ENCODE data around the gene IAH1. TPM values are rescaled to one million over a fixed set of nuclear protein-coding genes. Genes with fewer than 3 reads are reported as not detected.

The IAH1 gene
- polyA plus RNA-seq, 4 donors: 35.0 to 79.2 (median 54.6) TPM

DNA sequence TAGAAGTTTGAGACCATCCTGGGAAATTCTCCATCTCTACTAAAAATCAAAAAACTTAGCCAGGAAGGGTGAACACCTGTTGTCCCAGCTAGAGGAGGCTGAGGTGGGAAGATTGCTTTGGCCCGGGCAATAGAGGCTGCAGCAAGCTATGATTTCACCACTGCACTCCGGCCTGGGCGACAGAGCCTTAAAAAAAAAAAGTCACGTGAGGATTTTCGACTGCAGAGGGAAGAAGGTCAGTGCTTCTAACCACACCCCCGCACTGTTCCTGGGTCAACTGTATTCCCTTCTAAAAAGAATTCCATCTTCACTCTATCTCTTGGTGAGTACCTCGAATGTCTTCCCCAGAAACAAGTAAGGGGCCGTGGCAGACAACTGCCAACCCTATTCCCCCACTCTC lies 49.9 kb downstream of the IAH1 start:
- Histone ChIP-seq H3K27me3 (ENCODE audit: control insufficient read depth in 3 of 3, insufficient read depth in 3 of 3, low read length in 3 of 3) (no peaks in the 10 kb centered on the region), H3K4me1 (ENCODE audit: control insufficient read depth in 3 of 3, insufficient read depth in 2 of 3, low read depth in 1 of 3, low read length in 2 of 3) (no peaks in the 10 kb centered on the region), H3K4me3 (ENCODE audit: low read depth in 1 of 3, low read length in 3 of 3) (no peak overlapping the region), H3K27ac (ENCODE audit: low read depth in 1 of 3, low read length in 2 of 3) (no peak overlapping the region), H3K36me3 (ENCODE audit: control insufficient read depth in 3 of 3, insufficient read depth in 2 of 3, low read depth in 1 of 3, low read length in 3 of 3) (peaks cover 6 to 29% (median 16%) of the 10 kb centered on the region in 3 donors), H3K9me3 (ENCODE audit: control insufficient read depth in 2 of 2, insufficient read depth in 1 of 2, low read depth in 1 of 2, low read length in 1 of 2) (no peaks in the 10 kb centered on the region)
- WGBS, 3 donors: 95 to 96% (median 95%) methylated on average over 8 of the region's 8 CpGs
- FAIRE-seq (no peak), DNase-seq (no peak)

DNA sequence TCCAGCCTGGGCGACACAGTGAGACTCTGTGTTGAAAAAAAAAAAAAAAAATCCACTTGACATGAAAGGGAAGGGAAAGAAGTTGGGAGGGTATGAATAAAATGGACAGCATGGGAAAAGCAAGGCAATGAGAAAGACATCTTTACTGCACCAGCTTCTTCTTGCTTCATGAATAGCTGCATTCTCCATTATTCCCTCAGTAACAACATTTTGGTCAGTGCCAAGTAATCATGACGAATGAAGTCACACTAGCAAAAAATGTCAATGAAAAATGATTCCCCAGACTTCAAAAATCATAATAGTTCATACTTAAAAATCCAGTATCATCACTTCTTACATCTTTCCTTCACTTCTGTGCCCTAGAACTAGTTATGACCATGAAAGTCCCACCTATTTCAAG lies 50.9 kb downstream of the IAH1 start:
- H3K27ac ChIP-seq (ENCODE audit: low read depth in 1 of 3, low read length in 2 of 3): no peak overlapping the region
- no peaks in the 10 kb centered on the region for H3K9me3 ChIP-seq (ENCODE audit: control insufficient read depth in 2 of 2, insufficient read depth in 1 of 2, low read depth in 1 of 2, low read length in 1 of 2)
- peaks cover 9 to 33% (median 12%) of the 10 kb centered on the region in 3 donors for H3K36me3 ChIP-seq (ENCODE audit: control insufficient read depth in 3 of 3, insufficient read depth in 2 of 3, low read depth in 1 of 3, low read length in 3 of 3)
- no peak overlapping the region for H3K4me3 ChIP-seq (ENCODE audit: low read depth in 1 of 3, low read length in 3 of 3)
- DNase-seq (no peak), FAIRE-seq (no peak)
- WGBS, 3 donors: 91 to 93% (median 92%) methylated on average over 2 of the region's 2 CpGs
- no peaks in the 10 kb centered on the region for H3K4me1 ChIP-seq (ENCODE audit: control insufficient read depth in 3 of 3, insufficient read depth in 2 of 3, low read depth in 1 of 3, low read length in 2 of 3)
- no peaks in the 10 kb centered on the region for H3K27me3 ChIP-seq (ENCODE audit: control insufficient read depth in 3 of 3, insufficient read depth in 3 of 3, low read length in 3 of 3)

DNA sequence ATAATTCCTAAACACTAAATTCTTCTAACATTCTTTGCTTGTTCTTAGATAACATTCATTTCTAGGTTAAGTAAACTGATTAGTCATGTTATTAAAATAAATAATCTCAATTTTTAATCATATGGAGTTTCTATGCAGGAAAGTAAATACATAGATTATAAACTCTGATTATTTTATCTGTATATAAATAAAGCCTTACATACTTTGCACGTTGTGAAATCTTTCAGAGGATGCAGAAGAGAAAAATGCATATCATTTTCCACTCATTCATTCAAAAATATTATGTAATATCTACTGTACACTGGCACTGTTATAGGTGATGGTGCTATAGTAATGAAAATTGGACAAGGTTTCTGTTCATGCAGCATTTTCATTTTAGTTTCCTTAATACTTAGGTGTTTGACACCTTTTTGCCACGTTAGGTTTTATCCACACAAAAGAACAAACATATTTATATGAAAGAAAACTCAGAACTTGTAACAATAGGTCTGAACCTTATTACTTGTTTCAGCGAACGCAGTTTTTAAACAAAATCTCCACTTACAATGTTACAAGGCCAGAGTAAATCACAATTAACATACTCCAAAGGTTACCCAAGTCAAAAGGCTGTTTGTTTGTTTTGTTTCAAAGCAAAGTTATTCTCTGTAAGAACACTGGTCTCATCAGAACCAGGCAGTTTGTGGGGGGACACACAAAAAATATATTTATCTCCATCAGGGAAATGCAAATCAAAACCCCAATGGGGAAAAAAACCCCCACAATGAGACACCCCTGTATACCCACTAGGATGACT lies 53.8 kb downstream of the IAH1 start:
- no peak overlapping the region for H3K4me3 ChIP-seq (ENCODE audit: low read depth in 1 of 3, low read length in 3 of 3)
- H3K36me3 ChIP-seq (ENCODE audit: control insufficient read depth in 3 of 3, insufficient read depth in 2 of 3, low read depth in 1 of 3, low read length in 3 of 3): peaks cover 2 to 42% (median 9%) of the 10 kb centered on the region in 3 donors
- no peaks in the 10 kb centered on the region for H3K4me1 ChIP-seq (ENCODE audit: control insufficient read depth in 3 of 3, insufficient read depth in 2 of 3, low read depth in 1 of 3, low read length in 2 of 3)
- no peak for DNase-seq
- 51 to 68% (median 58%) methylated on average over 4 of the region's 4 CpGs for WGBS, 3 donors
- no peak overlapping the region for H3K27ac ChIP-seq (ENCODE audit: low read depth in 1 of 3, low read length in 2 of 3)
- H3K27me3 ChIP-seq (ENCODE audit: control insufficient read depth in 3 of 3, insufficient read depth in 3 of 3, low read length in 3 of 3): no peaks in the 10 kb centered on the region
- no peaks in the 10 kb centered on the region for H3K9me3 ChIP-seq (ENCODE audit: control insufficient read depth in 2 of 2, insufficient read depth in 1 of 2, low read depth in 1 of 2, low read length in 1 of 2)
- peak; percentile 10 for FAIRE-seq

DNA sequence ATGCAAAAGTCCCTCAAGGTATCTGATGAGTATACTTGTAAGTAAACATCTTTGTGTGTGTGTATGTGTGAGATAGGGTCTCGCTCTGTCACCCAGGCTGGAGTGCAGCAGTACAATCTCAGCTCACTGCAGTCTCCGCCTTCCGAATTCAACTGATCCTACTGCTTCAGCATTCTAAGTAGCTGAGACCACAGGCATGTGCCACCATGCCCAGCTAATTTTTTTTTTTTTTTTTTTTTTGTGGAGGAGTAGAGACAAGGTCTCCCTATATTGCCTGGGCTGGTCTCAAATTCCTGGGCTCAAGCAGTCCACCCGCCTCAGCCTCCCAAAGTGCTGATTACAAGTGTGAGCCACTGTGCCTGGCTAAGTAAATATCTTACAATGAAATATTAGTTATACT lies 58.1 kb downstream of the IAH1 start:
- Histone ChIP-seq H3K36me3 (ENCODE audit: control insufficient read depth in 3 of 3, insufficient read depth in 2 of 3, low read depth in 1 of 3, low read length in 3 of 3) (peaks cover 2 to 33% (median 6%) of the 10 kb centered on the region in 3 donors), H3K27me3 (ENCODE audit: control insufficient read depth in 3 of 3, insufficient read depth in 3 of 3, low read length in 3 of 3) (no peaks in the 10 kb centered on the region), H3K4me1 (ENCODE audit: control insufficient read depth in 3 of 3, insufficient read depth in 2 of 3, low read depth in 1 of 3, low read length in 2 of 3) (peaks cover 1 to 3% (median 2%) of the 10 kb centered on the region in 3 donors), H3K9me3 (ENCODE audit: control insufficient read depth in 2 of 2, insufficient read depth in 1 of 2, low read depth in 1 of 2, low read length in 1 of 2) (no peaks in the 10 kb centered on the region), H3K27ac (ENCODE audit: low read depth in 1 of 3, low read length in 2 of 3) (no peak overlapping the region), H3K4me3 (ENCODE audit: low read depth in 1 of 3, low read length in 3 of 3) (no peak overlapping the region)
- FAIRE-seq: no peak
- WGBS, 3 donors: 93 to 99% (median 99%) methylated on average over 4 of the region's 4 CpGs
- no peak for DNase-seq

DNA sequence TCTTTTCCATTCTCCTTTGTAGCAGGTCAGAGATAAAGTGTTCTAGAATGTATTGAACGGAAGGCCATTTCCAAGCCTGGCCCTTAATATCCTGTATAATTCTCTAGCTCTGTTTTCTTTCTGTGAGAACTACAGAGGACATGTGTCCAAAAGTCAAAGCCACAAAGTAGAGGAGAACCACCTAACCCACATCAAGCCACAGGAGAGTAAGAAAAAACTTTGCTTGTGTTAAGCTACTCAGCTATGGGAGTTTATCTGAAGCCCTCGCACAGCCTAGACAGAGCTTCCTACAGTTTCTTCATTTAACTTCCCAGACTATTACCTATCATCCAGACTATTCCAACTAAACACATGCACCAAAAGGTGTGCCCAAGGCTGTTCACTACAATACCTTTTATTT lies 59.3 kb downstream of the IAH1 start:
- Histone ChIP-seq H3K27ac (ENCODE audit: low read depth in 1 of 3, low read length in 2 of 3) (no peak overlapping the region), H3K36me3 (ENCODE audit: control insufficient read depth in 3 of 3, insufficient read depth in 2 of 3, low read depth in 1 of 3, low read length in 3 of 3) (peaks cover 2 to 33% (median 6%) of the 10 kb centered on the region in 3 donors), H3K27me3 (ENCODE audit: control insufficient read depth in 3 of 3, insufficient read depth in 3 of 3, low read length in 3 of 3) (no peaks in the 10 kb centered on the region), H3K9me3 (ENCODE audit: control insufficient read depth in 2 of 2, insufficient read depth in 1 of 2, low read depth in 1 of 2, low read length in 1 of 2) (no peaks in the 10 kb centered on the region), H3K4me1 (ENCODE audit: control insufficient read depth in 3 of 3, insufficient read depth in 2 of 3, low read depth in 1 of 3, low read length in 2 of 3) (peaks cover 1 to 3% (median 2%) of the 10 kb centered on the region in 3 donors), H3K4me3 (ENCODE audit: low read depth in 1 of 3, low read length in 3 of 3) (no peak overlapping the region)
- 91 to 97% (median 94%) methylated on average over 2 of the region's 2 CpGs for WGBS, 3 donors
- FAIRE-seq: no peak
- DNase-seq: no peak

DNA sequence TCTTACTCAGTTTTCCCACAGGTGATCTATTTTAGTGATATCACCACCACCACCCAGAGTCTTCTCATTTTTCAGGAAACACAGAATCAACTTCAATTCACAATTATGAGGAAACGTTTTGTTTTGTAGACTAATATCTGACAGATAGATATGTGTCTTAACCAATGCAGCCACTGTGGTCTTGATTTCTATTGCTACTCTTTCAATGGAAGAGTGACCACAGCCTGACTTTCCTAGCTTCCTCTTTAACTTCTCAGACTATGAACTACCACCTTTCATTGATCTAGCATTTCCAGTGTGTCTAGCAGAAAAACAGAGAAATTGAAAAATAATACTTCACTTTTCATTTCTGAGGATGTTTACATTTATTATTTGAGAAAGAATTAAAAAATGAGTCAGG lies 60.8 kb downstream of the IAH1 start:
- no peaks in the 10 kb centered on the region for H3K9me3 ChIP-seq (ENCODE audit: control insufficient read depth in 2 of 2, insufficient read depth in 1 of 2, low read depth in 1 of 2, low read length in 1 of 2)
- H3K4me1 ChIP-seq (ENCODE audit: control insufficient read depth in 3 of 3, insufficient read depth in 2 of 3, low read depth in 1 of 3, low read length in 2 of 3): peaks cover 1 to 3% (median 2%) of the 10 kb centered on the region in 3 donors
- no peak for DNase-seq
- FAIRE-seq: no peak
- no peaks in the 10 kb centered on the region for H3K27me3 ChIP-seq (ENCODE audit: control insufficient read depth in 3 of 3, insufficient read depth in 3 of 3, low read length in 3 of 3)
- H3K27ac ChIP-seq (ENCODE audit: low read depth in 1 of 3, low read length in 2 of 3): no peak overlapping the region
- no peak overlapping the region for H3K4me3 ChIP-seq (ENCODE audit: low read depth in 1 of 3, low read length in 3 of 3)
- 43 to 52% (median 47%) methylated on average over 1 of the region's 1 CpG for WGBS, 3 donors
- peaks cover 2 to 25% (median 3%) of the 10 kb centered on the region in 3 donors for H3K36me3 ChIP-seq (ENCODE audit: control insufficient read depth in 3 of 3, insufficient read depth in 2 of 3, low read depth in 1 of 3, low read length in 3 of 3)

DNA sequence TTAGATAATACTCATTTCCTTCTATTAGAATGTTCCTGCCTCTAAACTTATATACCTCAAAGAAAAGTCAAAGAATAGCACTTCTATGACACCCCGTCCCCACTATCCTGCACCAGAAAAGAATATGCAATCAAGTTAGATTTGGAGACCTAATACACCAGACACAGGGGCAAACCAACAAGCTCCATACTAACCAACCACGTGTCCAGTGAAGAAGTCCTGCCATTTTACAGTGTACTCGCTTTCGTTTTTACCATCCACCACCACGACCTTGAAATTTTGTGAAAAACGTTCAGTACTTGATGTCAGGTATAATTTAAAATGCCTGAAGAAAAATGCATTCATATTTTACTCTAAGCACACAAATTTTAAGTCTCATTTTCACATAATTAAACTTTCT lies 62.2 kb downstream of the IAH1 start:
- H3K9me3 ChIP-seq (ENCODE audit: control insufficient read depth in 2 of 2, insufficient read depth in 1 of 2, low read depth in 1 of 2, low read length in 1 of 2): no peaks in the 10 kb centered on the region
- H3K36me3 ChIP-seq (ENCODE audit: control insufficient read depth in 3 of 3, insufficient read depth in 2 of 3, low read depth in 1 of 3, low read length in 3 of 3): peaks cover 2 to 21% (median 7%) of the 10 kb centered on the region in 3 donors
- DNase-seq (peak in 1 of 2 donors; percentile 48), FAIRE-seq (no peak)
- no peak overlapping the region for H3K4me3 ChIP-seq (ENCODE audit: low read depth in 1 of 3, low read length in 3 of 3)
- WGBS, 3 donors: 46 to 80% (median 62%) methylated on average over 6 of the region's 6 CpGs
- H3K27ac ChIP-seq (ENCODE audit: low read depth in 1 of 3, low read length in 2 of 3): peak overlapping the region in 1 of 3 donors; percentile 20
- H3K27me3 ChIP-seq (ENCODE audit: control insufficient read depth in 3 of 3, insufficient read depth in 3 of 3, low read length in 3 of 3): no peaks in the 10 kb centered on the region
- H3K4me1 ChIP-seq (ENCODE audit: control insufficient read depth in 3 of 3, insufficient read depth in 2 of 3, low read depth in 1 of 3, low read length in 2 of 3): peaks cover 1 to 3% (median 2%) of the 10 kb centered on the region in 3 donors

DNA sequence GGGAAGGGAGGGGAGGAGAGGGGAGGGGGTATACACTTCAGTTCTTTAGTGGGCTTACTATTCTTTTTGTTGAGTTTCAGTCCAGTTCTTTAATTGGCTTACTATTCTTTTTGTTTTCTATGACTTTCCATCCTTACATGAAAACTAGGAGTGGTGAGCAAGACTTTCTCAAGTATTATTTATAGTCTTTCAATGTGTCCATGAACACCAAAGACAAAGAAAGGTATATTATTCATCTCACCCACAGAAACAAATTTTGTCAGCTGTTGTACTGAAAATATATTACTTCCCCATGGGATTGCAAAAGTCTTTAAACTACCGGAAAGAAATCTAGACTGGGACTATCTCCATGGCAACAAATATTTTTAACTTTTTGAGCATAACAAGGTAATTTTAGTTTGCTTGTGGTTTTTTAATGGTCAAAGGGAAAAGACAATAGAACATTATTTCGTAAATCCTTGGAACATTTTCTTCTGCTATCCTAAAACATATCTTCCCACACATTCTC lies 63.7 kb downstream of the IAH1 start:
- Histone ChIP-seq H3K27me3 (ENCODE audit: control insufficient read depth in 3 of 3, insufficient read depth in 3 of 3, low read length in 3 of 3) (no peaks in the 10 kb centered on the region), H3K4me3 (ENCODE audit: low read depth in 1 of 3, low read length in 3 of 3) (no peak overlapping the region), H3K9me3 (ENCODE audit: control insufficient read depth in 2 of 2, insufficient read depth in 1 of 2, low read depth in 1 of 2, low read length in 1 of 2) (no peaks in the 10 kb centered on the region), H3K4me1 (ENCODE audit: control insufficient read depth in 3 of 3, insufficient read depth in 2 of 3, low read depth in 1 of 3, low read length in 2 of 3) (peaks cover 1 to 3% (median 2%) of the 10 kb centered on the region in 3 donors), H3K27ac (ENCODE audit: low read depth in 1 of 3, low read length in 2 of 3) (no peak overlapping the region), H3K36me3 (ENCODE audit: control insufficient read depth in 3 of 3, insufficient read depth in 2 of 3, low read depth in 1 of 3, low read length in 3 of 3) (peaks cover 0 to 17% (median 5%) of the 10 kb centered on the region in 3 donors)
- WGBS, 3 donors: 54 to 92% (median 73%) methylated on average over 2 of the region's 2 CpGs
- FAIRE-seq (no peak), DNase-seq (no peak)

Data from small intestine (tissue), 7 donors.